Karpas-422 (cell line): ENCODE measurements around the gene IL1RAPL2. TPM values are rescaled to one million over a fixed set of nuclear protein-coding genes. Genes with fewer than 3 reads are reported as not detected.
"Not testable (repeated sequence)": the region's sequence is repeated elsewhere in the genome, so short reads cannot be mapped to it uniquely, and the experiment has no call there.

Experiments
- DNase-seq: peaks from one replicate; pipeline ENCODE4 v3.0.0-alpha.2; 2015
- H2AFZ ChIP-seq: fragments of 200-600 bp; sonication (generic); 2 replicates; pipeline ENCODE4 v1.6.1; 2014; ENCODE audit warnings: antibody characterized with exemption, low read length, mixed read lengths
- H3K27ac ChIP-seq: fragments of 200-600 bp; sonication (generic); 2 replicates; pipeline ENCODE4 v1.5.1; 2014; ENCODE audit warnings: mild to moderate bottlenecking, low read length, moderate library complexity
- H3K27me3 ChIP-seq: fragments of 200-600 bp; sonication (generic); 2 replicates; pipeline ENCODE4 v1.6.1; 2014; ENCODE audit warnings: low read length, mixed read lengths
- H3K36me3 ChIP-seq: fragments of 200-600 bp; sonication (generic); 2 replicates; pipeline ENCODE4 v1.6.1; 2014; ENCODE audit warnings: low read length, mixed read lengths; ENCODE audit not compliant: insufficient read depth
- H3K4me1 ChIP-seq: fragments of 200-600 bp; sonication (generic); 2 replicates; pipeline ENCODE4 v1.6.1; 2014; ENCODE audit warnings: mild to moderate bottlenecking, low read length, mixed read lengths
- H3K4me2 ChIP-seq: fragments of 200-600 bp; sonication (generic); 2 replicates; pipeline ENCODE4 v1.6.1; 2014; ENCODE audit warnings: low read length, low read depth, mild to moderate bottlenecking; ENCODE audit not compliant: poor library complexity, severe bottlenecking
- H3K4me3 ChIP-seq: fragments of 200-600 bp; sonication (generic); 2 replicates; pipeline ENCODE4 v1.5.1; 2014; ENCODE audit warnings: mild to moderate bottlenecking, antibody characterized with exemption, low read length, mixed read lengths
- H3K79me2 ChIP-seq: fragments of 200-600 bp; sonication (generic); 2 replicates; pipeline ENCODE4 v1.6.1; 2014; ENCODE audit warnings: mild to moderate bottlenecking, low read length, mixed read lengths
- H3K9ac ChIP-seq: fragments of 200-600 bp; sonication (generic); 2 replicates; pipeline ENCODE4 v1.6.0; 2014; ENCODE audit warnings: low read length
- H3K9me2 ChIP-seq: fragments of 200-600 bp; sonication (generic), shearing (Covaris generic); replicated peaks from 2 replicates; pipeline ENCODE4 v1.6.0; 2014; ENCODE audit warnings: mild to moderate bottlenecking, low read length, moderate library complexity; ENCODE audit not compliant: insufficient read depth
- H3K9me3 ChIP-seq: fragments of 300-700, 200-600 bp; sonication (generic); 2 replicates; pipeline ENCODE4 v1.6.1; 2014; ENCODE audit warnings: low read length, mixed read lengths
- H4K20me1 ChIP-seq: fragments of 200-600 bp; sonication (generic); 2 replicates; pipeline ENCODE4 v1.6.1; 2014; ENCODE audit warnings: mild to moderate bottlenecking, antibody characterized with exemption, low read length, low read depth; ENCODE audit not compliant: insufficient read depth
- total RNA-seq: library from RNA; depleted of rRNA; stranded (reverse); fragments of >200 nt; shearing (Covaris generic); gene quantifications from 2 replicates; pipeline ENCODE4 v1.2.3, GENCODE V29; 2014; ENCODE audit warnings: low replicate concordance

The IL1RAPL2 gene
- total RNA-seq, 1 experiment from 2014 or later: not detected

GRCh38 chrX:105228602-105229001 lies 662.6 kb downstream of the IL1RAPL2 start:
- Histone ChIP-seq H3K9ac (no peak overlapping the region), H3K36me3 (no peaks in the 10 kb centered on the region), H3K9me3 (no peaks in the 10 kb centered on the region), H3K79me2 (no peaks in the 10 kb centered on the region), H3K4me1 (no peaks in the 10 kb centered on the region), H3K9me2 (no peaks in the 10 kb centered on the region), H3K4me2 (no peak overlapping the region), H4K20me1 (no peaks in the 10 kb centered on the region), H3K27me3 (no peaks in the 10 kb centered on the region), H3K4me3 (no peak overlapping the region), H2AFZ (no peak overlapping the region), H3K27ac (no peak overlapping the region)
- DNase-seq: no peak

- H3K27ac ChIP-seq: no peak overlapping the region
- H3K4me3 ChIP-seq: no peak overlapping the region
- no peaks in the 10 kb centered on the region for H3K27me3 ChIP-seq
- no peaks in the 10 kb centered on the region for H4K20me1 ChIP-seq
- H3K79me2 ChIP-seq: no peaks in the 10 kb centered on the region
- no peaks in the 10 kb centered on the region for H3K9me2 ChIP-seq
- H2AFZ ChIP-seq: no peak overlapping the region
- no peaks in the 10 kb centered on the region for H3K9me3 ChIP-seq
- DNase-seq: no peak
- no peak overlapping the region for H3K9ac ChIP-seq
- H3K4me1 ChIP-seq: no peaks in the 10 kb centered on the region
- no peak overlapping the region for H3K4me2 ChIP-seq
- no peaks in the 10 kb centered on the region for H3K36me3 ChIP-seq
These were observed 663.1 kb downstream of the IL1RAPL2 start for GRCh38 chrX:105229146-105229545.

- not testable (repeated sequence) for H3K27me3 ChIP-seq, H3K4me2 ChIP-seq, H3K4me1 ChIP-seq, H3K4me3 ChIP-seq, H4K20me1 ChIP-seq, H3K27ac ChIP-seq, H3K9me3 ChIP-seq, H3K36me3 ChIP-seq, H2AFZ ChIP-seq, DNase-seq, H3K9me2 ChIP-seq, H3K9ac ChIP-seq, H3K79me2 ChIP-seq
These were observed 671.4 kb downstream of the IL1RAPL2 start for GRCh38 chrX:105237407-105237806.

- H3K9ac ChIP-seq: no peak overlapping the region
- no peaks in the 10 kb centered on the region; the same call in 1 of the 2 replicates for H3K9me2 ChIP-seq
- H3K4me2 ChIP-seq: no peak overlapping the region
- no peaks in the 10 kb centered on the region for H3K79me2 ChIP-seq
- H3K27me3 ChIP-seq: no peaks in the 10 kb centered on the region
- no peak overlapping the region for H2AFZ ChIP-seq
- no peaks in the 10 kb centered on the region for H3K36me3 ChIP-seq
- H3K9me3 ChIP-seq: no peaks in the 10 kb centered on the region; the same call in 1 of the 2 replicates
- H3K27ac ChIP-seq: no peak overlapping the region
- DNase-seq: no peak
- no peaks in the 10 kb centered on the region for H4K20me1 ChIP-seq
- H3K4me3 ChIP-seq: no peak overlapping the region
- no peaks in the 10 kb centered on the region for H3K4me1 ChIP-seq
These were observed 675.1 kb downstream of the IL1RAPL2 start for GRCh38 chrX:105241056-105241455.

GRCh38 chrX:105260291-105261043 lies 694.5 kb downstream of the IL1RAPL2 start:
- Histone ChIP-seq H3K9ac (no peak overlapping the region), H3K27me3 (no peaks in the 10 kb centered on the region), H3K4me1 (no peaks in the 10 kb centered on the region), H4K20me1 (no peaks in the 10 kb centered on the region), H2AFZ (no peak overlapping the region), H3K9me3 (peaks cover 3% of the 10 kb centered on the region; the same call in 1 of the 2 replicates), H3K79me2 (no peaks in the 10 kb centered on the region), H3K4me3 (no peak overlapping the region), H3K27ac (no peak overlapping the region), H3K4me2 (no peak overlapping the region), H3K9me2 (no peaks in the 10 kb centered on the region), H3K36me3 (no peaks in the 10 kb centered on the region)
- DNase-seq: no peak

- Histone ChIP-seq H3K9me2 (no peaks in the 10 kb centered on the region), H3K36me3 (no peaks in the 10 kb centered on the region), H3K9me3 (peaks cover 3% of the 10 kb centered on the region; the same call in 1 of the 2 replicates), H3K9ac (no peak overlapping the region), H3K4me3 (no peak overlapping the region), H3K4me1 (no peaks in the 10 kb centered on the region), H3K79me2 (no peaks in the 10 kb centered on the region), H3K27me3 (no peaks in the 10 kb centered on the region), H2AFZ (no peak overlapping the region), H3K4me2 (no peak overlapping the region), H3K27ac (no peak overlapping the region), H4K20me1 (no peaks in the 10 kb centered on the region)
- DNase-seq: no peak
These were observed 697.2 kb downstream of the IL1RAPL2 start for GRCh38 chrX:105263171-105263570.

- H3K9ac ChIP-seq: no peak overlapping the region
- H3K79me2 ChIP-seq: no peaks in the 10 kb centered on the region
- no peaks in the 10 kb centered on the region for H3K9me2 ChIP-seq
- no peak overlapping the region for H3K4me3 ChIP-seq
- H2AFZ ChIP-seq: no peak overlapping the region
- peaks cover 3% of the 10 kb centered on the region; the same call in 1 of the 2 replicates for H3K9me3 ChIP-seq
- H3K36me3 ChIP-seq: no peaks in the 10 kb centered on the region
- no peak overlapping the region for H3K4me2 ChIP-seq
- no peaks in the 10 kb centered on the region for H3K27me3 ChIP-seq
- no peaks in the 10 kb centered on the region for H4K20me1 ChIP-seq
- no peak for DNase-seq
- H3K4me1 ChIP-seq: no peaks in the 10 kb centered on the region
- no peak overlapping the region for H3K27ac ChIP-seq
These were observed 697.8 kb downstream of the IL1RAPL2 start for GRCh38 chrX:105263801-105264200.

- H2AFZ ChIP-seq: no peak overlapping the region
- no peak overlapping the region for H3K4me3 ChIP-seq
- no peak for DNase-seq
- H3K9me2 ChIP-seq: no peaks in the 10 kb centered on the region
- no peaks in the 10 kb centered on the region for H4K20me1 ChIP-seq
- no peaks in the 10 kb centered on the region for H3K27me3 ChIP-seq
- H3K36me3 ChIP-seq: no peaks in the 10 kb centered on the region
- no peak overlapping the region for H3K27ac ChIP-seq
- H3K4me2 ChIP-seq: no peak overlapping the region
- H3K4me1 ChIP-seq: no peaks in the 10 kb centered on the region
- H3K9me3 ChIP-seq: peaks cover under 1% of the 10 kb centered on the region; the same call in 1 of the 2 replicates
- no peak overlapping the region for H3K9ac ChIP-seq
- no peaks in the 10 kb centered on the region for H3K79me2 ChIP-seq
These were observed 699.1 kb downstream of the IL1RAPL2 start for GRCh38 chrX:105265093-105265492.
